Naive thymus-derived CD4-positive, alpha-beta T cell (primary cell): ENCODE results near the gene DSP. TPM values are rescaled to one million over a fixed set of nuclear protein-coding genes. Genes with fewer than 3 reads are reported as not detected.
A peak's percentile ranks its signal among the peaks of the same experiment; 100 is the strongest.

ENCODE experiments used
- ATAC-seq: fragments of 150-1000 bp; cut with Tn5 transposase; 2 replicates; pipeline ENCODE4 v1.10.0; 2021; ENCODE audit warnings: mild to moderate bottlenecking, moderate library complexity
- CTCF ChIA-PET: fragments of 350-600 bp; sonication (Branson Sonifier 250); formaldehyde crosslinking; loops from one replicate; lab custom pipeline; 2021; ENCODE audit warnings: antibody characterized with exemption; lab: Charles Lee
- POLR2A ChIA-PET: fragments of 350-600 bp; sonication (Branson Sonifier 250); formaldehyde crosslinking; loops from one replicate; lab custom pipeline; 2021; ENCODE audit warnings: antibody characterized with exemption, inconsistent platforms; lab: Charles Lee
- DNase-seq, 9 donors: peaks; one replicate each; pipeline versions ENCODE4 v3.0.0 to v3.0.0-alpha.2; 2020 to 2022; ENCODE audit warnings: mixed read lengths in 1 of 9
- H3K27ac ChIP-seq: one replicate; pipeline ENCODE4 v1.7.0; 2013; ENCODE audit warnings: mild to moderate bottlenecking, low read depth, low read length, moderate library complexity
- H3K27me3 ChIP-seq, 2 donors: one replicate each; pipeline ENCODE4 v1.7.0; 2013; ENCODE audit warnings: low read length in 2 of 2, mild to moderate bottlenecking in 2 of 2, moderate library complexity in 2 of 2; ENCODE audit not compliant: control insufficient read depth in 2 of 2, insufficient read depth in 2 of 2
- H3K36me3 ChIP-seq, 3 experiments: 1 replicate in 2 of 3; 2 replicates in 1 of 3; pipeline ENCODE4 v1.7.0; 2013; ENCODE audit warnings: low read length in 3 of 3, mild to moderate bottlenecking in 3 of 3, moderate library complexity in 1 of 3; ENCODE audit not compliant: insufficient read depth in 3 of 3, control insufficient read depth in 2 of 3
- H3K4me1 ChIP-seq, 2 donors: one replicate each; pipeline ENCODE4 v1.7.0; 2013; ENCODE audit warnings: low read length in 2 of 2, mild to moderate bottlenecking in 2 of 2, moderate library complexity in 1 of 2; ENCODE audit not compliant: control insufficient read depth in 2 of 2, insufficient read depth in 2 of 2
- H3K4me3 ChIP-seq: 2 replicates; pipeline ENCODE4 v1.7.0; 2013; ENCODE audit warnings: mild to moderate bottlenecking, low read length
- H3K9me3 ChIP-seq, 3 experiments: 1 replicate in 2 of 3; 2 replicates in 1 of 3; pipeline ENCODE4 v1.7.0; 2013; ENCODE audit warnings: low read length in 3 of 3; ENCODE audit not compliant: control insufficient read depth in 2 of 3
- H3K27ac Mint-ChIP-seq, 9 donors: one replicate each; pipeline ENCODE4 v1.8.0; 2020 to 2022; ENCODE audit warnings: mixed read lengths in 9 of 9, mild to moderate bottlenecking in 8 of 9, moderate library complexity in 5 of 9, inconsistent platforms in 2 of 9
- H3K27me3 Mint-ChIP-seq, 5 donors: one replicate each; pipeline ENCODE4 v1.8.0; 2021 to 2022; ENCODE audit warnings: mixed read lengths in 5 of 5, mild to moderate bottlenecking in 1 of 5
- H3K36me3 Mint-ChIP-seq, 5 donors: one replicate each; pipeline ENCODE4 v1.8.0; 2020 to 2022; ENCODE audit warnings: mixed read lengths in 5 of 5, mild to moderate bottlenecking in 3 of 5, inconsistent platforms in 1 of 5
- H3K4me1 Mint-ChIP-seq, 7 donors: one replicate each; pipeline ENCODE4 v1.8.0; 2020 to 2022; ENCODE audit warnings: mixed read lengths in 7 of 7, mild to moderate bottlenecking in 3 of 7, inconsistent platforms in 1 of 7
- H3K4me3 Mint-ChIP-seq, 10 donors: one replicate each; pipeline ENCODE4 v1.8.0; 2020 to 2022; ENCODE audit warnings: mild to moderate bottlenecking in 10 of 10, mixed read lengths in 10 of 10, moderate library complexity in 6 of 10, inconsistent platforms in 2 of 10
- H3K9me3 Mint-ChIP-seq, 11 donors: one replicate each; pipeline ENCODE4 v1.8.0; 2020 to 2022; ENCODE audit warnings: mixed read lengths in 11 of 11, mild to moderate bottlenecking in 4 of 11, inconsistent platforms in 1 of 11, moderate library complexity in 1 of 11
- intact Hi-C, 2 donors: fragments of 100-400 bp; cut with micrococcal nuclease; formaldehyde crosslinking; loops; one replicate each; pipeline ENCODE4 v1.15.1; 2023
- polyA plus RNA-seq, 2 donors: library from polyadenylated mRNA; unstranded; fragments of 300-500 nt; fragmentation: Illumina TruSeq; gene quantifications; one replicate each; pipeline ENCODE4 v1.2.3, GENCODE V29; 2021
- total RNA-seq, 6 experiments: library from RNA in 5 of 6; stranded (reverse) in 5 of 6; gene quantifications; 1 replicate in 5 of 6; 2 replicates in 1 of 6; pipeline ENCODE4 v1.2.3 and lab custom pipeline; 2021 to 2026

Gene DSP
- total and polyA plus RNA-seq, 7 experiments from 2014 or later: 0.02 TPM; not detected in 5

- H3K27ac ChIP-seq: no peak overlapping the region
- DNase-seq (no peak), ATAC-seq (no peak)
- CTCF ChIA-PET: no interaction called here
- POLR2A ChIA-PET: interaction anchor here (0.6 kb wide), 1 partner anchor 166 kb away, joined by 3 read pairs; no protein-coding TSS in a partner anchor
- H3K4me1 ChIP-seq: peaks cover 7 to 10% of the 10 kb centered on the region in 2 donors
- H3K4me3 ChIP-seq: no peak overlapping the region
- Mint-ChIP-seq H3K27me3 (no peaks in the 10 kb centered on the region), H3K4me3 (no peak overlapping the region), H3K27ac (peak overlapping the region in 1 of 9 donors; percentile 8), H3K4me1 (peaks cover 23 to 46% (median 34%) of the 10 kb centered on the region in 7 donors), H3K9me3 (no peaks in the 10 kb centered on the region), H3K36me3 (peaks cover 0 to 18% (median 9%) of the 10 kb centered on the region in 5 donors)
- H3K9me3 ChIP-seq: no peaks in the 10 kb centered on the region
- no peaks in the 10 kb centered on the region for H3K27me3 ChIP-seq
- intact Hi-C loops: loop anchor here in 1 of 2 donors (2.0 to 10.0 kb wide), 3 partner anchors 16 to 838 kb away; no protein-coding TSS in a partner anchor
- peaks cover 6 to 39% (median 20%) of the 10 kb centered on the region in 3 experiments for H3K36me3 ChIP-seq
Observed at GRCh38 chr6:7594579-7595125, 53.2 kb downstream of the DSP start.

GRCh38 chr6:7604003-7604402, 62.5 kb downstream of the DSP start:
- Mint-ChIP-seq H3K4me3 (no peak overlapping the region), H3K4me1 (peaks cover 0 to 19% (median 0%) of the 10 kb centered on the region in 7 donors), H3K36me3 (peaks cover 21 to 55% (median 31%) of the 10 kb centered on the region in 5 donors), H3K27ac (peak overlapping the region in 6 of 9 donors; percentile 13 to 93 (median 64)), H3K27me3 (no peaks in the 10 kb centered on the region), H3K9me3 (no peaks in the 10 kb centered on the region)
- no peak for DNase-seq
- Histone ChIP-seq H3K4me3 (no peak overlapping the region), H3K36me3 (peaks cover 29 to 76% (median 32%) of the 10 kb centered on the region in 3 experiments), H3K27me3 (no peaks in the 10 kb centered on the region), H3K4me1 (no peaks in the 10 kb centered on the region), H3K27ac (no peak overlapping the region), H3K9me3 (no peaks in the 10 kb centered on the region)
- ChIA-PET CTCF (interaction anchor here (0.6 kb wide), 1 partner anchor 215 kb away, joined by 3 read pairs; no protein-coding TSS in a partner anchor), POLR2A (interaction anchor here (0.5 kb wide), 1 partner anchor 202 kb away, joined by 3 read pairs; no protein-coding TSS in a partner anchor)
- no peak for ATAC-seq
- intact Hi-C loops: no loop called here

GRCh38 chr6:7604506-7604905, 63.0 kb downstream of the DSP start:
- no peaks in the 10 kb centered on the region for H3K4me1 ChIP-seq
- peaks cover 29 to 80% (median 32%) of the 10 kb centered on the region in 3 experiments for H3K36me3 ChIP-seq
- Mint-ChIP-seq H3K4me3 (no peak overlapping the region), H3K27me3 (no peaks in the 10 kb centered on the region), H3K9me3 (no peaks in the 10 kb centered on the region), H3K4me1 (peaks cover 0 to 19% (median 0%) of the 10 kb centered on the region in 7 donors), H3K27ac (peak overlapping the region in 2 of 9 donors; percentile 50 to 93), H3K36me3 (peaks cover 21 to 55% (median 31%) of the 10 kb centered on the region in 5 donors)
- no peaks in the 10 kb centered on the region for H3K27me3 ChIP-seq
- H3K27ac ChIP-seq: no peak overlapping the region
- CTCF ChIA-PET: no interaction called here
- POLR2A ChIA-PET: no interaction called here
- ATAC-seq (no peak), DNase-seq (no peak)
- intact Hi-C loops: no loop called here
- no peak overlapping the region for H3K4me3 ChIP-seq
- H3K9me3 ChIP-seq: no peaks in the 10 kb centered on the region

- ATAC-seq: peak; percentile 51
Observed at GRCh38 chr6:7615611-7616383, 74.3 kb downstream of the DSP start.

GRCh38 chr6:7617801-7618764, 76.6 kb downstream of the DSP start:
- H3K27me3 ChIP-seq: no peaks in the 10 kb centered on the region
- H3K4me3 ChIP-seq: no peak overlapping the region
- DNase-seq: no peak

More at GRCh38 chr6:7615611-7616383, 74.3 kb downstream of the DSP start:
- Mint-ChIP-seq H3K27me3 (peaks cover 0 to 4% (median 0%) of the 10 kb centered on the region in 5 donors), H3K4me3 (peak overlapping the region in 8 of 10 donors; percentile 6 to 65 (median 50)), H3K4me1 (peaks cover 8 to 20% (median 11%) of the 10 kb centered on the region in 7 donors), H3K27ac (peak overlapping the region in 5 of 9 donors; percentile 0 to 65 (median 11)), H3K9me3 (no peaks in the 10 kb centered on the region), H3K36me3 (peaks cover 0 to 6% (median 0%) of the 10 kb centered on the region in 5 donors)
- ChIA-PET POLR2A (interaction anchor here (0.7 kb wide), 2 partner anchors 180 to 304 kb away, joined by 4 read pairs; no protein-coding TSS in a partner anchor), CTCF (interaction anchor here (0.6 to 4.8 kb wide), 11 partner anchors 8 to 892 kb away, joined by 3 to 50 read pairs (median 5); no protein-coding TSS in a partner anchor)
- no peak overlapping the region for H3K27ac ChIP-seq
- no peaks in the 10 kb centered on the region for H3K4me1 ChIP-seq
- peaks cover 0 to 16% (median 0%) of the 10 kb centered on the region in 3 experiments for H3K36me3 ChIP-seq
- no peak overlapping the region for H3K4me3 ChIP-seq
- no peaks in the 10 kb centered on the region for H3K9me3 ChIP-seq
- intact Hi-C loops: loop anchor here (1.0 to 10.0 kb wide), 6 partner anchors 201 to 1058 kb away; no protein-coding TSS in a partner anchor
- H3K27me3 ChIP-seq: no peaks in the 10 kb centered on the region
- peak in 7 of 9 donors; percentile 8 to 57 (median 46) for DNase-seq

More at GRCh38 chr6:7617801-7618764, 76.6 kb downstream of the DSP start:
- no peak overlapping the region for H3K4me3 Mint-ChIP-seq
- ATAC-seq: peak; percentile 62
- H3K4me1 Mint-ChIP-seq: peaks cover 8 to 20% (median 11%) of the 10 kb centered on the region in 7 donors
- no peaks in the 10 kb centered on the region for H3K36me3 ChIP-seq
- no peaks in the 10 kb centered on the region for H3K4me1 ChIP-seq
- H3K36me3 Mint-ChIP-seq: peaks cover 0 to under 1% (median 0%) of the 10 kb centered on the region in 5 donors
- POLR2A ChIA-PET: no interaction called here
- no peaks in the 10 kb centered on the region for H3K9me3 ChIP-seq
- CTCF ChIA-PET: interaction anchor here (4.8 kb wide), 1 partner anchor 343 kb away, joined by 50 read pairs; no protein-coding TSS in a partner anchor
- peaks cover 0 to 7% (median 0%) of the 10 kb centered on the region in 5 donors for H3K27me3 Mint-ChIP-seq
- intact Hi-C loops: loop anchor here (5.0 to 10.0 kb wide), 2 partner anchors 203 to 1061 kb away; no protein-coding TSS in a partner anchor
- no peak overlapping the region for H3K27ac ChIP-seq
- H3K27ac Mint-ChIP-seq: no peak overlapping the region
- H3K9me3 Mint-ChIP-seq: no peaks in the 10 kb centered on the region
